DOHH2 (cell line): ENCODE results near the gene ANTKMT.

Source experiments
- EZH2phosphoT487 ChIP-seq: fragments of 200-600 bp; sonication (generic); IDR thresholded peaks from 2 replicates; pipeline ENCODE4 v1.6.1; 2017; ENCODE audit warnings: borderline replicate concordance, mild to moderate bottlenecking, antibody characterized with exemption, low read length, moderate library complexity, mixed read lengths
- TF ChIP-seq, protein P1 (sequence below): fragments of 200-600 bp; sonication (generic); IDR thresholded peaks from one replicate; pipeline ENCODE4 v1.5.1; 2014; ENCODE audit warnings: antibody characterized with exemption, mild to moderate bottlenecking, low read depth, low read length; ENCODE audit not compliant: poor library complexity, severe bottlenecking

DNA sequence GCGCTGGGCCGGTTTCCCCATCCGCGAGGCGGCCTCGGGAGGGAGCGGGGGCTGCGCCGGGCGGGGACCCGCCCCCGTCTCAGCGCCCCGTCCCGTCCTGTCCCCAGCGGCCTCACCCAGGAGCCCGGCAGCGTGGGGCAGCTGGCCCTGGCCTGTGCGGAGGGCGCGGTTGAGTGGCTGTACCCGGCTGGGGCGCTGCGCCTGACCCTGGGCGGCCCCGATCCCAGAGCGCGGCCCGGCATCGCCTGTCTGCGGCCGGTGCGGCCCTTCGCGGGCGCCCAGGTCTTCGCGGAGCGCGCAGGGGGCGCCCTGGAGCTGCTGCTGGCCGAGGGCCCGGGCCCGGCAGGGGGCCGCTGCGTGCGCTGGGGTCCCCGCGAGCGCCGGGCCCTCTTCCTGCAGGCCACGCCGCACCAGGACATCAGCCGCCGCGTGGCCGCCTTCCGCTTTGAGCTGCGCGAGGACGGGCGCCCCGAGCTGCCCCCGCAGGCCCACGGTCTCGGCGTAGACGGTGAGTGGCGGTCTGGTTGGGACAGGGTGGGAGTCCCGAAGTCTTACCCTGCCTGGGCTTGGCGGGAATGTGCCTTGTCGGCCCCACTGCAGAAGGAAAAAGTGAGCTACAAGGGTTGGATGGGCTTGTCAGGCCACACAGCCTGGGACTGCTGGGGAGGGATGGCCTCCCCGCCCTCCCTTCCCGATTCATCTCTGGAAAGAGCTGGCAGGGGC is 5.3 kb upstream of the ANTKMT start:
- TF ChIP-seq, protein P1, sequence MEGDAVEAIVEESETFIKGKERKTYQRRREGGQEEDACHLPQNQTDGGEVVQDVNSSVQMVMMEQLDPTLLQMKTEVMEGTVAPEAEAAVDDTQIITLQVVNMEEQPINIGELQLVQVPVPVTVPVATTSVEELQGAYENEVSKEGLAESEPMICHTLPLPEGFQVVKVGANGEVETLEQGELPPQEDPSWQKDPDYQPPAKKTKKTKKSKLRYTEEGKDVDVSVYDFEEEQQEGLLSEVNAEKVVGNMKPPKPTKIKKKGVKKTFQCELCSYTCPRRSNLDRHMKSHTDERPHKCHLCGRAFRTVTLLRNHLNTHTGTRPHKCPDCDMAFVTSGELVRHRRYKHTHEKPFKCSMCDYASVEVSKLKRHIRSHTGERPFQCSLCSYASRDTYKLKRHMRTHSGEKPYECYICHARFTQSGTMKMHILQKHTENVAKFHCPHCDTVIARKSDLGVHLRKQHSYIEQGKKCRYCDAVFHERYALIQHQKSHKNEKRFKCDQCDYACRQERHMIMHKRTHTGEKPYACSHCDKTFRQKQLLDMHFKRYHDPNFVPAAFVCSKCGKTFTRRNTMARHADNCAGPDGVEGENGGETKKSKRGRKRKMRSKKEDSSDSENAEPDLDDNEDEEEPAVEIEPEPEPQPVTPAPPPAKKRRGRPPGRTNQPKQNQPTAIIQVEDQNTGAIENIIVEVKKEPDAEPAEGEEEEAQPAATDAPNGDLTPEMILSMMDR: no peak
- TF ChIP-seq EZH2phosphoT487: no peak
